B cell (primary cell): ENCODE results near the gene SYT17. TPM values are rescaled to one million over a fixed set of nuclear protein-coding genes. Genes with fewer than 3 reads are reported as not detected.

Source experiments
- ATAC-seq: fragments of 200-7000 bp; cut with Tn5 transposase; one replicate; pipeline ENCODE4 v1.10.0; 2021; ENCODE audit warnings: low read depth, mild to moderate bottlenecking, moderate number of reproducible peaks, moderate library complexity
- CTCF ChIA-PET: fragments of 350-600 bp; sonication (Branson Sonifier 250); formaldehyde crosslinking; loops from one replicate; lab custom pipeline; 2021; ENCODE audit warnings: antibody characterized with exemption, inconsistent platforms; lab: Charles Lee
- POLR2A ChIA-PET: fragments of 350-600 bp; sonication (Branson Sonifier 250); formaldehyde crosslinking; loops from one replicate; lab custom pipeline; 2021; ENCODE audit warnings: antibody characterized with exemption; lab: Charles Lee
- DNase-seq: peaks from one replicate; pipeline ENCODE4 v3.0.0; 2013
- H2AFZ ChIP-seq: 2 replicates; pipeline ENCODE4 v1.6.1; 2012; ENCODE audit warnings: mild to moderate bottlenecking, low read depth, low read length; ENCODE audit not compliant: insufficient read depth, poor library complexity, severe bottlenecking
- H3K27ac ChIP-seq, 2 donors: 1 replicate in 1 of 2; 2 replicates in 1 of 2; pipeline ENCODE4 v1.5.1; 2012 to 2013; ENCODE audit warnings: low read length in 2 of 2, mild to moderate bottlenecking in 2 of 2, moderate library complexity in 1 of 2
- H3K27me3 ChIP-seq, 4 experiments: fragments of 200-600 bp in 1 of 4; sonication (generic) in 1 of 4; replicated peaks in 1 of 4; 1 replicate in 2 of 4; 2 replicates in 2 of 4; pipeline versions ENCODE4 v1.6.1 to v1.7.0; 2013 to 2016; ENCODE audit warnings: low read length in 3 of 4, mild to moderate bottlenecking in 2 of 4, mixed read lengths in 1 of 4, moderate library complexity in 1 of 4; ENCODE audit not compliant: insufficient read depth in 4 of 4, control insufficient read depth in 3 of 4; ENCODE audit errors: control extremely low read depth in 1 of 4
- H3K36me3 ChIP-seq, 2 experiments: replicated peaks in 1 of 2; 1 replicate in 1 of 2; 2 replicates in 1 of 2; pipeline versions ENCODE4 v1.6.1 to v1.7.1; 2013; ENCODE audit warnings: low read length in 1 of 2; ENCODE audit not compliant: insufficient read depth in 2 of 2, control insufficient read depth in 1 of 2; ENCODE audit errors: control extremely low read depth in 1 of 2, extremely low read depth in 1 of 2
- H3K4me1 ChIP-seq, 2 donors: fragments of 200-600 bp in 1 of 2; sonication (generic) in 1 of 2; 1 replicate in 1 of 2; 2 replicates in 1 of 2; pipeline versions ENCODE4 v1.5.1 to v1.6.1; 2013 to 2017; ENCODE audit warnings: low read length in 2 of 2; ENCODE audit not compliant: control insufficient read depth in 2 of 2, insufficient read depth in 2 of 2
- H3K4me2 ChIP-seq: replicated peaks from 2 replicates; pipeline ENCODE3; 2012; ENCODE audit warnings: mild to moderate bottlenecking, low read depth, low read length; ENCODE audit not compliant: poor library complexity, severe bottlenecking
- H3K4me3 ChIP-seq, 5 experiments: fragments of 200-600 bp in 1 of 5; sonication (generic) in 1 of 5; 1 replicate in 3 of 5; 2 replicates in 2 of 5; pipeline versions ENCODE4 v1.5.1 to v1.7.0; 2011 to 2016; ENCODE audit warnings: low read length in 4 of 5, mild to moderate bottlenecking in 4 of 5, low read depth in 2 of 5, control low read depth in 1 of 5, moderate library complexity in 1 of 5; ENCODE audit not compliant: insufficient read depth in 1 of 5; ENCODE audit errors: control extremely low read depth in 1 of 5, extremely low read depth in 1 of 5
- H3K79me2 ChIP-seq: fragments of 200-600 bp; sonication (generic); one replicate; pipeline ENCODE4 v1.6.0; 2016; ENCODE audit warnings: low read length; ENCODE audit not compliant: control insufficient read depth, insufficient read depth
- H3K9ac ChIP-seq: fragments of 200-600 bp; sonication (generic); 2 replicates; pipeline ENCODE4 v1.6.1; 2017; ENCODE audit warnings: mild to moderate bottlenecking, low read length, moderate library complexity
- H3K9me3 ChIP-seq, 3 donors: one replicate each; pipeline versions ENCODE4 v1.6.1 to v1.7.1; 2013; ENCODE audit warnings: low read length in 2 of 3; ENCODE audit not compliant: control insufficient read depth in 2 of 3, insufficient read depth in 1 of 3; ENCODE audit errors: control extremely low read depth in 1 of 3
- H4K20me1 ChIP-seq: 2 replicates; pipeline ENCODE4 v1.6.0; 2012; ENCODE audit warnings: mild to moderate bottlenecking, low read length; ENCODE audit not compliant: insufficient read depth, control insufficient read depth, poor library complexity, severe bottlenecking
- H3K27ac Mint-ChIP-seq: one replicate; pipeline ENCODE4 v1.8.0; 2021; ENCODE audit warnings: mixed read lengths
- H3K27me3 Mint-ChIP-seq: one replicate; pipeline ENCODE4 v1.8.0; 2021; ENCODE audit warnings: mixed read lengths
- H3K4me1 Mint-ChIP-seq: one replicate; pipeline ENCODE4 v1.8.0; 2021; ENCODE audit warnings: mixed read lengths
- H3K4me3 Mint-ChIP-seq: one replicate; pipeline ENCODE4 v1.8.0; 2021; ENCODE audit warnings: mixed read lengths
- H3K9me3 Mint-ChIP-seq: one replicate; pipeline ENCODE4 v1.8.0; 2022; ENCODE audit warnings: mixed read lengths; ENCODE audit not compliant: insufficient read depth
- CTCF ChIP-seq: fragments of 200-600 bp; IDR thresholded peaks from one replicate; pipeline ENCODE4 v1.8.0; 2022; ENCODE audit warnings: antibody characterized with exemption, mild to moderate bottlenecking
- EZH2 ChIP-seq: IDR thresholded peaks from 2 replicates; pipeline ENCODE4 v1.6.1; 2012; ENCODE audit warnings: borderline replicate concordance, low read depth, mild to moderate bottlenecking, moderate library complexity, low read length; ENCODE audit not compliant: insufficient read depth, poor library complexity, severe bottlenecking
- WGBS: methylation state at CpG from one replicate; pipeline ENCODE4 v1.1.5; 2013; ENCODE audit warnings: missing lambda C conversion rate; ENCODE audit not compliant: insufficient coverage; 5-methylcytosine and 5-hydroxymethylcytosine counted together
- intact Hi-C: fragments of 100-400 bp; cut with micrococcal nuclease; formaldehyde crosslinking; loops from one replicate; pipeline ENCODE4 v1.10.0; 2022
- polyA plus RNA-seq: library from polyadenylated mRNA; depleted of rRNA; stranded (reverse); fragments of >200 nt; gene quantifications from 2 replicates; pipeline ENCODE4 v1.2.3, GENCODE V29; 2012
- total RNA-seq, 2 donors: library from RNA; stranded (reverse); fragments of 120-200 nt in 1 of 2; gene quantifications; 1 replicate in 1 of 2; 2 replicates in 1 of 2; pipeline versions ENCODE4 v1.2.3 to v1.2.4, GENCODE V29; 2013 to 2022

SYT17 gene
- total and polyA plus RNA-seq, 2 donors (not counting 1 experiment from before 2014, with no cell fraction given): 24.9 to 27.7 TPM

GRCh38 chr16:19307587-19308241, 139.7 kb downstream of the SYT17 start:
- Histone ChIP-seq H3K79me2 (no peaks in the 10 kb centered on the region), H2AFZ (no peak overlapping the region), H3K4me2 (no peak overlapping the region), H3K9ac (no peak overlapping the region), H3K9me3 (no peaks in the 10 kb centered on the region), H3K27ac (no peak overlapping the region), H3K4me1 (no peaks in the 10 kb centered on the region), H3K4me3 (no peak overlapping the region), H3K36me3 (no peaks in the 10 kb centered on the region), H4K20me1 (no peaks in the 10 kb centered on the region), H3K27me3 (peaks cover 0 to 6% (median 0%) of the 10 kb centered on the region in 4 experiments)
- DNase-seq: no peak
- Mint-ChIP-seq H3K4me1 (peaks cover 2% of the 10 kb centered on the region), H3K27me3 (peaks cover 3% of the 10 kb centered on the region), H3K9me3 (peaks cover 2% of the 10 kb centered on the region), H3K27ac (no peak overlapping the region), H3K4me3 (no peak overlapping the region)
- POLR2A ChIA-PET: no interaction called here
- TF ChIP-seq CTCF (no peak), EZH2 (no peak)
- intact Hi-C loops: no loop called here
- WGBS: 78% methylated on average over 5 of the region's 8 CpGs
- no peak for ATAC-seq
- CTCF ChIA-PET: no interaction called here

GRCh38 chr16:19308392-19308791, 140.4 kb downstream of the SYT17 start:
- intact Hi-C loops: no loop called here
- POLR2A ChIA-PET: no interaction called here
- Histone ChIP-seq H3K4me2 (no peak overlapping the region), H3K36me3 (no peaks in the 10 kb centered on the region), H3K9me3 (no peaks in the 10 kb centered on the region), H3K9ac (no peak overlapping the region), H3K27me3 (peaks cover 0 to 6% (median 0%) of the 10 kb centered on the region in 4 experiments), H3K79me2 (no peaks in the 10 kb centered on the region), H3K4me1 (no peaks in the 10 kb centered on the region), H4K20me1 (no peaks in the 10 kb centered on the region), H3K4me3 (no peak overlapping the region), H3K27ac (no peak overlapping the region), H2AFZ (no peak overlapping the region)
- no peak for ATAC-seq
- TF ChIP-seq CTCF (no peak), EZH2 (no peak)
- WGBS: no CpG with 5 or more reads among the region's 1 CpG
- CTCF ChIA-PET: no interaction called here
- Mint-ChIP-seq H3K4me3 (no peak overlapping the region), H3K27ac (no peak overlapping the region), H3K4me1 (peaks cover 2% of the 10 kb centered on the region), H3K9me3 (peaks cover 2% of the 10 kb centered on the region), H3K27me3 (peaks cover 3% of the 10 kb centered on the region)
- no peak for DNase-seq
